SU-DHL-6 (cell line): Measurements from ENCODE around the gene FAM229A.

Experiments
- H2AFZ ChIP-seq: fragments of 200-600 bp; sonication (generic); 2 replicates; pipeline ENCODE4 v1.6.1; 2014; ENCODE audit warnings: low read depth, mild to moderate bottlenecking, moderate library complexity, mixed read lengths, antibody characterized with exemption, low read length; ENCODE audit not compliant: severe bottlenecking
- H3F3A ChIP-seq: fragments of 200-600 bp; shearing (Covaris generic); 2 replicates; pipeline ENCODE4 v1.6.0; 2016; ENCODE audit warnings: antibody characterized with exemption, mild to moderate bottlenecking; ENCODE audit not compliant: insufficient read depth
- H3K27ac ChIP-seq: fragments of 200-600 bp; sonication (generic); 2 replicates; pipeline ENCODE4 v1.5.1; 2016; ENCODE audit warnings: low read depth, mild to moderate bottlenecking, low read length, moderate library complexity, mixed read lengths
- H3K27me3 ChIP-seq: fragments of 200-600 bp; sonication (generic), shearing (Covaris generic); 2 replicates; pipeline ENCODE4 v1.6.0; 2014; ENCODE audit warnings: mild to moderate bottlenecking, low read length
- H3K36me3 ChIP-seq: fragments of 200-600 bp; sonication (generic); 2 replicates; pipeline ENCODE4 v1.6.1; 2014; ENCODE audit warnings: mild to moderate bottlenecking, low read length, mixed read lengths
- H3K4me2 ChIP-seq: fragments of 300-600, 200-600 bp; shearing (Covaris generic), sonication (generic); 2 replicates; pipeline ENCODE4 v1.6.0; 2014; ENCODE audit warnings: low read length, low read depth, mild to moderate bottlenecking; ENCODE audit not compliant: poor library complexity, severe bottlenecking
- H3K4me3 ChIP-seq: fragments of 200-600 bp; sonication (generic); 2 replicates; pipeline ENCODE4 v1.5.1; 2014; ENCODE audit warnings: antibody characterized with exemption, low read length, mild to moderate bottlenecking, mixed read lengths; ENCODE audit not compliant: insufficient read depth, poor library complexity, severe bottlenecking
- H3K79me2 ChIP-seq: fragments of 200-600 bp; sonication (generic); 2 replicates; pipeline ENCODE4 v1.6.1; 2014; ENCODE audit warnings: mild to moderate bottlenecking, low read length, moderate library complexity; ENCODE audit not compliant: insufficient read depth
- H3K9ac ChIP-seq: fragments of 200-600 bp; sonication (generic); 2 replicates; pipeline ENCODE4 v1.7.0; 2014; ENCODE audit warnings: mild to moderate bottlenecking, low read length
- H3K9me2 ChIP-seq: fragments of 200-600 bp; sonication (generic); replicated peaks from 2 replicates; pipeline ENCODE4 v1.6.1; 2014; ENCODE audit warnings: low read length; ENCODE audit not compliant: insufficient read depth
- H3K9me3 ChIP-seq: fragments of 200-600 bp; sonication (generic); 2 replicates; pipeline ENCODE4 v1.6.1; 2014; ENCODE audit warnings: low read length, mixed read lengths; ENCODE audit not compliant: insufficient read depth
- H4K20me1 ChIP-seq: fragments of 200-600 bp; sonication (generic); 2 replicates; pipeline ENCODE4 v1.6.1; 2014; ENCODE audit warnings: low read depth, mild to moderate bottlenecking, antibody characterized with exemption, low read length, moderate library complexity, mixed read lengths
- CTCF ChIP-seq: fragments of 200-600 bp; sonication (generic); IDR thresholded peaks from one replicate; pipeline ENCODE4 v1.5.1; 2017; ENCODE audit warnings: antibody characterized with exemption, mild to moderate bottlenecking, low read length, moderate library complexity; ENCODE audit not compliant: insufficient read depth, poor library complexity, severe bottlenecking
- EZH2phosphoT487 ChIP-seq: fragments of 200-600 bp; sonication (generic), shearing (Covaris generic); conservative IDR thresholded peaks from 2 replicates; pipeline ENCODE4 v1.6.1; 2018; ENCODE audit warnings: mild to moderate bottlenecking, antibody characterized with exemption, low read length, moderate library complexity, mixed read lengths

Gene FAM229A

DNA sequence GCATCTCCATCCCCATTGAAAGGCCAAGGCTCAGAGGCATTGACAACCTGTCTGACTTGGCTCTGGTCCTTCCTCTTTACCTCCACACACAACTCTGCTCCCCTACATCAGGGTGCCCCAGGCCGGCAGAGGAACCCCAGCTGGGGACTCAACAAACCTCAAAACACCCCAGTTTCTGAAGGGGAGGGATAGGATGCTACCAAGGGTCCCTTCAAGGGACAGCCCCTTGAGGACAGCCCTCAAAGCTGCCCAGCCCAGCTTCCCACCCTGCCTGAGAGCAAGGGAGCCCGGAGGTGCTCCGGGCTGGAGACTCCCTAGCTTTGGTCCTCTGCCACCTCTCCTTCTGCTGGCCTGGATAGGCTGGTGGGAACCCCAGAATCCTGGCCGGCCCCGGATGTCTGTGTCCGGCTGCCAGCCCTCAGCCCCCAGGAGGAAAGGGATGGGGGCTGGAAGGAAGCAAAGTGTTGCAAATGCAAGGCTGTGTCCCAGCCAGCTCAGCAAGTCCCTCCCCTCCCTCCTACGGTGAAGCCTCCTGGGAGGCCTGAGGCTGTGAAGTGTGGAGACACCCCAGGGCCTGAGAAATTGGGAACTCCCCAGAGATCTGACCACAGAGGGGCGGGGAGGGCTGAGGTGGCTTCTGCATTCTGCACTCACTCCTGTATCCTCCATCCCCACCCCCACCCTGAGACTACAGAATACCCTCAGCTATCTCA lies 25.2 kb downstream of the FAM229A start:
- H3K9me3 ChIP-seq, result no peaks in the 10 kb centered on the region
- H3K79me2 ChIP-seq, result peaks cover 10% of the 10 kb centered on the region; the same call in 1 of the 2 replicates
- no peak overlapping the region for H3K9ac ChIP-seq
- no peaks in the 10 kb centered on the region for H3K27me3 ChIP-seq
- H3K36me3 ChIP-seq, result no peaks in the 10 kb centered on the region; the same call in 1 of the 2 replicates
- no peak for TF ChIP-seq CTCF
- no peak for TF ChIP-seq EZH2phosphoT487
- H3K27ac ChIP-seq, result no peak overlapping the region
- no peaks in the 10 kb centered on the region for H3K9me2 ChIP-seq
- no peak overlapping the region for H3K4me3 ChIP-seq
- no peak overlapping the region for H2AFZ ChIP-seq
- no peaks in the 10 kb centered on the region for H4K20me1 ChIP-seq
- peaks cover 28% of the 10 kb centered on the region for H3F3A ChIP-seq
- H3K4me2 ChIP-seq, result no peak overlapping the region

GRCh38 chr1:32336591-32336932 lies 25.7 kb downstream of the FAM229A start:
- no peak for TF ChIP-seq CTCF
- TF ChIP-seq EZH2phosphoT487, result no peak
- Histone ChIP-seq H2AFZ (no peak overlapping the region), H4K20me1 (no peaks in the 10 kb centered on the region), H3K9me3 (no peaks in the 10 kb centered on the region), H3K79me2 (peaks cover 10% of the 10 kb centered on the region; the same call in 1 of the 2 replicates), H3K4me2 (peak overlapping the region; percentile 62), H3K36me3 (no peaks in the 10 kb centered on the region; the same call in 1 of the 2 replicates), H3F3A (peaks cover 33% of the 10 kb centered on the region), H3K27ac (no peak overlapping the region), H3K4me3 (no peak overlapping the region), H3K27me3 (no peaks in the 10 kb centered on the region), H3K9me2 (no peaks in the 10 kb centered on the region), H3K9ac (0 out of 2 replicates have a peak overlapping the region, but pooled peaks have one; percentile 66)

DNA sequence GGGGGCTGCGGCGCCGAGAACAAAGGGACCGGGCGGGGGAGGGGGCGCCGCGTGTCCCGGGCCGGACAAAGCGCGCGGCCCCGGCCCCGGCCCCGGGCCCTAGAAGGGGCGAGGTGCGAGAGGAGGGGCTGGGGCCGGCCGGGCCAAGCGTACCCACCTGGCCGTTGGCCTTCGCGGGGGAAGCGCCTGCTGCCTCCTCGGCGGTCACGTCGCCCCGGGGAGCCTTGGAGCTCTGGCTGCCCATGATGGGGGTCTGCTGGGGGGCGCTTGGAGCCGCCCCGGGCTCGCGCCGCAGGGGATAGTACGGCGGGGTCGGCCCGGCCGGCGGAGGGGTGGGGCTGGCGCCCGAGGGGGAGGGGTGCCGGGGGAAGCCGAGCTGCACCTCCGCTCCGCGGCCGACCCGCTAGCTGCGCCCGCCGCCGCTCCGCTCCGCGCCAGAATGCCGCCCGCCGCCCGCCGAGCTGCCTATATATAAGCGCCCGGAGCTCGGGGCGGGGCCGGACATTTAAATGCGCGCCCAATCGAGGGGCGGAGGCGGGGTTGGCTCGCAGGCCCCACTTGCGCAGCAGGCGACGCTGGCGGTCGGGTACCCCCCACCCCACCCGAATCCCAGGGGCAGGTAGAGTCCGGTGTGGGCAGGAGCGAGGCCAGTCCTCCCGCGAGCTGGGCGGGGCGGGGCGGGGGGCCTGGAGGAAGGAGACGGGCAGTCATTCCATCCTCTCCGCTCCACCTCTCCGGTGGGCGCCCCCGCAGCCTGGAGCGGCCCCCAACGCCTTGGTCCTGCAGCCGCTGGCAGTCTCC lies 26.3 kb downstream of the FAM229A start, which contains the start of gene MARCKSL1:
Gene MARCKSL1, minus strand, starts transcription at position 444 of the 801 bp plus-strand sequence. Its CDS starts 200 bp downstream, at position 244.
- peak within 1 kb of the TSS; percentile 91 for H3K4me3 ChIP-seq
- H2AFZ ChIP-seq, result no peak within 1 kb of the TSS
- H3K9ac ChIP-seq, result peak within 1 kb of the TSS; percentile 66

More for the DNA sequence above, 26.3 kb downstream of the FAM229A start, which contains the start of gene MARCKSL1:
- Histone ChIP-seq H3K9me2 (no peaks in the 10 kb centered on the region), H3K36me3 (no peaks in the 10 kb centered on the region; the same call in 1 of the 2 replicates), H3F3A (peaks cover 39% of the 10 kb centered on the region), H4K20me1 (no peaks in the 10 kb centered on the region), H3K27me3 (no peaks in the 10 kb centered on the region), H3K4me2 (peak within 1 kb of the TSS; percentile 62), H3K27ac (peak within 1 kb of the TSS; percentile 68), H3K9me3 (no peaks in the 10 kb centered on the region), H3K79me2 (peaks cover 10% of the 10 kb centered on the region; the same call in 1 of the 2 replicates)
- no peak for TF ChIP-seq EZH2phosphoT487
- no peak for TF ChIP-seq CTCF
